SK-N-SH (cell line): Measurements from ENCODE around the gene RERGL.

Experiments used
- EP300 ChIP-seq, 2 experiments: IDR thresholded peaks; 2 replicates each; pipeline versions ENCODE4 v1.4.0 to v1.6.1; 2012; ENCODE audit warnings: borderline replicate concordance in 1 of 2, low read depth in 1 of 2, low read length in 1 of 2
- MXI1 ChIP-seq: IDR thresholded peaks from 2 replicates; pipeline ENCODE4 v1.6.1; 2012; ENCODE audit warnings: mild to moderate bottlenecking, low read depth, low read length, improper control_type of control experiment
- NFIC ChIP-seq: IDR thresholded peaks from 2 replicates; pipeline ENCODE4 v1.4.0; 2012; ENCODE audit warnings: borderline replicate concordance
- POLR2AphosphoS5 ChIP-seq: IDR thresholded peaks from 2 replicates; pipeline ENCODE4 v1.6.1; 2012; ENCODE audit warnings: low read depth, low read length
- RCOR1 ChIP-seq: fragments of 150-350 bp; IDR thresholded peaks from 2 replicates; pipeline ENCODE4 v1.6.1; 2017; ENCODE audit warnings: antibody characterized with exemption, low read length
- TAF1 ChIP-seq: IDR thresholded peaks from 2 replicates; pipeline ENCODE4 v1.6.1; 2012; ENCODE audit warnings: low read depth, mild to moderate bottlenecking, low read length, moderate library complexity, borderline replicate concordance
- TF ChIP-seq, protein P1 (sequence below): fragments of 200-600 bp; sonication (generic); IDR thresholded peaks from 2 replicates; pipeline ENCODE4 v1.6.1; 2017; ENCODE audit warnings: antibody characterized with exemption, mild to moderate bottlenecking, moderate library complexity
- TF ChIP-seq, protein P2 (sequence below): IDR thresholded peaks from 2 replicates; pipeline ENCODE4 v1.4.0; 2012; ENCODE audit warnings: low read depth

DNA sequence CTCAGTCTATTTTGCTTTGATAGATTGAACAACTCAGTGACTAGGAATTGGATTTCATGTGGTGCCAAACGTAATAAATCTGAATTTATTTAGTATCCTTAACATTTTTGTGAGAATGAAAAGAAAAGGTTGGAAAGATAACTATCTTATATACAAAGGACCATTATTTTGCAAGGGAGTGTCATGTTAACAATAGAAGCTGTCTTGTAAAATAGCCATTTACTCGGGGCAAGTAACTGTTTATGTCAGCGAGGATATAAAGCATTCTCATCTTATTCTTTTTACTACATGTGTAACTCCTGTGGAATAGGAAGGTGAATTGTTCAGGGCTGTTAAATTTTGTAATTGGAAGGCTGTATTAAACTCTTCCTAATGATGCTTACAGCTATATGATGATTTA lies 5.9 kb downstream of the RERGL start:
- TF ChIP-seq, protein P1, sequence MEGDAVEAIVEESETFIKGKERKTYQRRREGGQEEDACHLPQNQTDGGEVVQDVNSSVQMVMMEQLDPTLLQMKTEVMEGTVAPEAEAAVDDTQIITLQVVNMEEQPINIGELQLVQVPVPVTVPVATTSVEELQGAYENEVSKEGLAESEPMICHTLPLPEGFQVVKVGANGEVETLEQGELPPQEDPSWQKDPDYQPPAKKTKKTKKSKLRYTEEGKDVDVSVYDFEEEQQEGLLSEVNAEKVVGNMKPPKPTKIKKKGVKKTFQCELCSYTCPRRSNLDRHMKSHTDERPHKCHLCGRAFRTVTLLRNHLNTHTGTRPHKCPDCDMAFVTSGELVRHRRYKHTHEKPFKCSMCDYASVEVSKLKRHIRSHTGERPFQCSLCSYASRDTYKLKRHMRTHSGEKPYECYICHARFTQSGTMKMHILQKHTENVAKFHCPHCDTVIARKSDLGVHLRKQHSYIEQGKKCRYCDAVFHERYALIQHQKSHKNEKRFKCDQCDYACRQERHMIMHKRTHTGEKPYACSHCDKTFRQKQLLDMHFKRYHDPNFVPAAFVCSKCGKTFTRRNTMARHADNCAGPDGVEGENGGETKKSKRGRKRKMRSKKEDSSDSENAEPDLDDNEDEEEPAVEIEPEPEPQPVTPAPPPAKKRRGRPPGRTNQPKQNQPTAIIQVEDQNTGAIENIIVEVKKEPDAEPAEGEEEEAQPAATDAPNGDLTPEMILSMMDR, result no peak
- TF ChIP-seq NFIC (no peak), POLR2AphosphoS5 (no peak), EP300 (IDR thresholded peaks at IDR 0.05; ENCODE audit: borderline replicate concordance in 1 of 2, low read depth in 1 of 2, low read length in 1 of 2) (no peak), MXI1 (no peak), RCOR1 (no peak), TAF1 (no peak)
- TF ChIP-seq, protein P2, sequence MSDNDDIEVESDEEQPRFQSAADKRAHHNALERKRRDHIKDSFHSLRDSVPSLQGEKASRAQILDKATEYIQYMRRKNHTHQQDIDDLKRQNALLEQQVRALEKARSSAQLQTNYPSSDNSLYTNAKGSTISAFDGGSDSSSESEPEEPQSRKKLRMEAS, result no peak
